Osteoblast (primary cell): Measurements from ENCODE around the gene GNG12. TPM values are rescaled to one million over a fixed set of nuclear protein-coding genes. Genes with fewer than 3 reads are reported as not detected.

Experiments used
- DNase-seq: peaks from one replicate; pipeline ENCODE4 v3.0.0; 2011; ENCODE audit warnings: low spot score, mixed read lengths; ENCODE audit not compliant: insufficient read length; ENCODE audit errors: missing footprints
- H2AFZ ChIP-seq: 2 replicates; pipeline ENCODE4 v1.6.0; 2011; ENCODE audit warnings: mild to moderate bottlenecking, low read length
- H3K27ac ChIP-seq: 2 replicates; pipeline ENCODE4 v1.5.1; 2011; ENCODE audit warnings: mild to moderate bottlenecking, low read depth, low read length, moderate library complexity
- H3K27me3 ChIP-seq: 2 replicates; pipeline ENCODE4 v1.6.0; 2012; ENCODE audit warnings: mild to moderate bottlenecking, control low read depth, inconsistent platforms, low read length, moderate library complexity; ENCODE audit not compliant: insufficient read depth
- H3K36me3 ChIP-seq: 2 replicates; pipeline ENCODE4 v1.5.1; 2011; ENCODE audit warnings: mild to moderate bottlenecking, low read length, control low read depth, moderate library complexity; ENCODE audit not compliant: insufficient read depth
- H3K4me1 ChIP-seq: 2 replicates; pipeline ENCODE4 v1.5.1; 2011; ENCODE audit warnings: mild to moderate bottlenecking, low read length, control low read depth, moderate library complexity; ENCODE audit not compliant: insufficient read depth
- H3K4me2 ChIP-seq: 2 replicates; pipeline ENCODE4 v1.6.0; 2011; ENCODE audit warnings: mild to moderate bottlenecking, low read length; ENCODE audit not compliant: insufficient read depth
- H3K4me3 ChIP-seq: fragments of 200-600 bp; sonication (generic); 3 replicates; pipeline ENCODE4 v1.5.1; 2012; ENCODE audit warnings: mild to moderate bottlenecking, low read length, inconsistent platforms; ENCODE audit not compliant: insufficient read depth
- H3K79me2 ChIP-seq: 2 replicates; pipeline ENCODE4 v1.6.0; 2012; ENCODE audit warnings: mild to moderate bottlenecking, low read length, control low read depth, inconsistent platforms; ENCODE audit not compliant: insufficient read depth
- H3K9me3 ChIP-seq: 2 replicates; pipeline ENCODE4 v1.5.1; 2011; ENCODE audit warnings: low read depth, low read length, control low read depth
- H4K20me1 ChIP-seq: 2 replicates; pipeline ENCODE4 v1.6.0; 2012; ENCODE audit warnings: mild to moderate bottlenecking, low read length, control low read depth; ENCODE audit not compliant: insufficient read depth
- CTCF ChIP-seq: IDR thresholded peaks from 2 replicates; pipeline ENCODE4 v1.5.1; 2011; ENCODE audit warnings: mild to moderate bottlenecking, low read depth, low read length, moderate library complexity; ENCODE audit errors: extremely low read depth
- total RNA-seq: library from RNA; depleted of rRNA; stranded (reverse); fragments of >200 nt; gene quantifications from 2 replicates; pipeline ENCODE4 v1.2.3, GENCODE V29; 2012

GNG12 gene
- total RNA-seq, 1 donor = 219 TPM

DNA sequence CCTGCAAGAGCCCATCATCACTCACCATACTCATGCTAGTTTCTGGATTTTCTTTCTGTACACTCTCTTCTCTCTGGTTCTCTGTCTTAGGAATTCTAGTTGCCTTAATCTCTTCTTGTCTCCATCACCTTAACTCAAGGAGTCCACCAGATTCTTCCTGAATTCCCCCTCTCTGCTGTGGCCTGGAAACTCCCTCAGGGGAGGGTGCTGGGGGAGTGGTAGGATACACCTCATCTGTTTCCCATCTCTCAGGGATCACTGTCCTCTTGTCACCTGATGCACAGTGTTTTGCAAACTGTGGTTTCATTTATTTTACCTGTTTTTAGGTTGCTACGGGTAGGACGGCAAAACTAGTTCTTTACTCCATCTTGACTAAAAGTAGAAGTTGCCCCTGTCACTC lies 6.6 kb upstream of the GNG12 start:
- Histone ChIP-seq H3K4me2 (peak overlapping the region; percentile 21), H3K27ac (peak overlapping the region; percentile 29)

GRCh38 chr1:67838180-67838910 lies 5.1 kb upstream of the GNG12 start:
- no peaks in the 10 kb centered on the region for H3K9me3 ChIP-seq
- no peak overlapping the region for H3K4me3 ChIP-seq
- H3K4me1 ChIP-seq = peaks cover 72% of the 10 kb centered on the region
- no peak for TF ChIP-seq CTCF
- H4K20me1 ChIP-seq = no peaks in the 10 kb centered on the region
- DNase-seq = no peak
- no peaks in the 10 kb centered on the region for H3K27me3 ChIP-seq
- no peaks in the 10 kb centered on the region for H3K79me2 ChIP-seq
- H2AFZ ChIP-seq = peak overlapping the region; percentile 38
- H3K36me3 ChIP-seq = no peaks in the 10 kb centered on the region
- H3K27ac ChIP-seq = peak overlapping the region; percentile 18
- no peak overlapping the region for H3K4me2 ChIP-seq

More for the DNA sequence above, 6.6 kb upstream of the GNG12 start:
- H3K79me2 ChIP-seq = no peaks in the 10 kb centered on the region
- no peak overlapping the region for H2AFZ ChIP-seq
- H3K27me3 ChIP-seq = no peaks in the 10 kb centered on the region
- no peaks in the 10 kb centered on the region for H3K36me3 ChIP-seq
- DNase-seq = no peak
- H3K9me3 ChIP-seq = no peaks in the 10 kb centered on the region
- no peak overlapping the region for H3K4me3 ChIP-seq
- H3K4me1 ChIP-seq = peaks cover 59% of the 10 kb centered on the region
- H4K20me1 ChIP-seq = no peaks in the 10 kb centered on the region
- TF ChIP-seq CTCF = no peak

GRCh38 chr1:67836769-67837168 lies 3.5 kb upstream of the GNG12 start:
- Histone ChIP-seq H3K27me3 (no peaks in the 10 kb centered on the region), H3K36me3 (no peaks in the 10 kb centered on the region), H3K4me1 (peaks cover 66% of the 10 kb centered on the region), H3K4me2 (no peak overlapping the region), H3K27ac (no peak overlapping the region), H3K4me3 (no peak overlapping the region), H4K20me1 (no peaks in the 10 kb centered on the region), H3K79me2 (peaks cover 12% of the 10 kb centered on the region), H2AFZ (no peak overlapping the region), H3K9me3 (no peaks in the 10 kb centered on the region)
- DNase-seq = no peak
- no peak for TF ChIP-seq CTCF

DNA sequence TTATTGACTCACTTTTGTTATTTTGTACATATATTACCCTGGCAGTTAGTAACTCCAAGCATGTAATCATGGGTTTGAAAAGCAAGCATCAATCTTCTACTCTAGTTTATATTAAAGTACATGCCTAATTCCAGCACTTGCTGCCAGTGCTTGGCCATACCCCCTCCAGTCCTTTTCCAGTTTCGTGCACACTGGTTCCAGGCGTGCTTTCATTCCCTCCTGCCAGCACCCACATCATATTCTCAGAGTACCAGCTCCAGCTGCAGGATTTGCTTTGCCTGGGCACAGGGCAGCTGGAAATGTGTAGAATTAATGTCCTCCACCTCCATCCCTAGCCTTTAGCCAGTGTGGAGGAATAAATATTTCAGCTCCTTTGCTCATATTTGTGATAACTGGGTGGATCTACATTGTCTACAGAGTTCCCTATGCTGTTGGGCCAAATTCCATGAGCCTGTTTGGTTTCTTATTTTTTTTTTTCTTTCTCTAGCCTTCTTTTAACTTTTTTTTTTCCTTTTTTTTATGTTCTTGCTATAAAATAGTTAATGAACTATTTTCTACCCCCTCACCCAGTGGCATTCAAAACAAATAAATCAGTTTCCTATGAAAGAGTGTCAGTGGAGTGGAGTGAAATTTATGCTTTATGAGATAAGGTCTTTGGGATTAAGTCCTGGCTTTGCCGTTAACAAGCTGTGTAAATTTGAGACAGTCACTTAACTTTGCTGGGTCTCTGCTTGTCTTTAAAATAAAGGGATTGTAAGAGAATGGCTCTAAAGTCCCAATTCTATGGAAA lies 2.6 kb upstream of the GNG12 start:
- H2AFZ ChIP-seq = no peak overlapping the region
- no peaks in the 10 kb centered on the region for H3K27me3 ChIP-seq
- no peaks in the 10 kb centered on the region for H3K9me3 ChIP-seq
- no peaks in the 10 kb centered on the region for H4K20me1 ChIP-seq
- H3K4me2 ChIP-seq = no peak overlapping the region
- TF ChIP-seq CTCF = no peak
- no peak overlapping the region for H3K4me3 ChIP-seq
- H3K4me1 ChIP-seq = peaks cover 63% of the 10 kb centered on the region
- no peak for DNase-seq
- H3K79me2 ChIP-seq = peaks cover 21% of the 10 kb centered on the region
- no peak overlapping the region for H3K27ac ChIP-seq
- no peaks in the 10 kb centered on the region for H3K36me3 ChIP-seq
